ELF-1 (cell line): ENCODE measurements around the gene DNASE1L1.

Source experiments
- DNase-seq: peaks from one replicate; pipeline ENCODE4 v3.0.0-alpha.2; 2016; ENCODE audit warnings: low read depth, low spot score

Gene DNASE1L1

GRCh38 chrX:154409222-154409871, at the start of gene DNASE1L1:
Gene DNASE1L1 (minus strand): TSS chrX:154409254. CDS start chrX:154405568, 3,686 bp downstream.
- peak; percentile 99 for DNase-seq

GRCh38 chrX:154458116-154458953, 49.3 kb upstream of the DNASE1L1 start, which contains the start of gene PLXNA3:
Gene PLXNA3 (plus strand): TSS chrX:154458281. CDS start chrX:154460184, 1,903 bp downstream.
- no peak for DNase-seq

GRCh38 chrX:154457491-154458115, 48.5 kb upstream of the DNASE1L1 start:
- peak; percentile 65 for DNase-seq

- DNase-seq: no peak
These were observed 43.8 kb upstream of the DNASE1L1 start for GRCh38 chrX:154452823-154453222.

- no peak for DNase-seq
These were observed 41.3 kb upstream of the DNASE1L1 start for GRCh38 chrX:154450312-154450711.

GRCh38 chrX:154449618-154450017, 40.6 kb upstream of the DNASE1L1 start:
- DNase-seq: no peak

GRCh38 chrX:154448484-154448883, 39.4 kb upstream of the DNASE1L1 start:
- no peak for DNase-seq

GRCh38 chrX:154446430-154446829, 37.4 kb upstream of the DNASE1L1 start:
- DNase-seq: no peak

GRCh38 chrX:154445776-154446175, 36.7 kb upstream of the DNASE1L1 start:
- DNase-seq: no peak

GRCh38 chrX:154444755-154445246, 35.7 kb upstream of the DNASE1L1 start:
- DNase-seq: no peak

GRCh38 chrX:154443992-154444754, 35.1 kb upstream of the DNASE1L1 start, which contains the start of gene FAM50A:
Gene FAM50A (plus strand): TSS chrX:154444141. CDS start chrX:154444236, 95 bp downstream.
- DNase-seq: no peak

GRCh38 chrX:154443479-154443910, 34.4 kb upstream of the DNASE1L1 start:
- DNase-seq: peak; percentile 53

- DNase-seq: no peak
These were observed 33.1 kb upstream of the DNASE1L1 start for GRCh38 chrX:154441984-154442707.

- DNase-seq: no peak
These were observed 32.5 kb upstream of the DNASE1L1 start for GRCh38 chrX:154441564-154441963.

- DNase-seq: no peak
These were observed 31.7 kb upstream of the DNASE1L1 start for GRCh38 chrX:154440623-154441357.

- DNase-seq: no peak
These were observed 30.8 kb upstream of the DNASE1L1 start for GRCh38 chrX:154439841-154440240.

- no peak for DNase-seq
These were observed 29.2 kb upstream of the DNASE1L1 start for GRCh38 chrX:154437971-154438893.

- DNase-seq: peak; percentile 60
These were observed 28.1 kb upstream of the DNASE1L1 start, which contains the start of gene GDI1 for GRCh38 chrX:154436983-154437752. Gene GDI1 (plus strand): TSS chrX:154437154. CDS start chrX:154437255, 101 bp downstream.
